ENCODE results near the gene MICAL3.
"Not testable (repeated sequence)": the region's sequence is repeated elsewhere in the genome, so short reads cannot be mapped to it uniquely, and the experiment has no call there.

MICAL3 gene

DNA sequence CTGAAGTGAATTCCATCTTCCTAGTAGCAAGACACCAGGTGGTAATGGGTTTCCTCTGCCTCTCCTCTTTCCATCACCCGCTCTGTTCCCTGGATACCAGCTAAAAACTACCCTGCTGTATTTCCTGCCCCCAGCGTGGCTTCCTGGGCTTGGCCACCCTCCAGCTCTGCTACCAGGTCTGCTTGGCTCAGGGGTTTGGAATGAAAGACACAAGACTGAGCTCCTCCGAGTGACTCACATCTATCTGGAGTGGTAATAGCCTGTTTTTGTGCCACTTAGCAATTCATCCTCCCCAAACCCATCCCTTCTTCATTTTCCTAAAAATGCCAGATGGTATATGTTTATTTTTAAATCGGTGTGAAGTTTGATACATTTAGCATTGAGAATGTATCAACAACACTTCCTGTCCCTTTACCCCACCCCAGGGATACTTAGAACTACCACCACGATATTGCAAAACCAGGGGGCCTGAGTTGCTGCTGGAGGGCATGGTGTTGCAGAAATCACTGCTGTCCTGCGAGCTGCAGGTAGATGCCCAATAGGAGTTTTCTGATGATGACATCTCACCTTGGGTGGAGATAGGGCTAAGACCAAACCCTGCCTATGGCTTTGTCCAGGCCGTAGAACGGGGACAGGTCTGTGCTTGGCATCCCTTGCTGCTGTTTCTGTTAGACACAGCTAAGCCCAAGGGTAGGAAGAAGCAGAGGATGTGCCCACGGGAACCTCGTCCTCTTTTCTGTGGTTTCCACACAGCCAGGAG, 7.5 kb upstream of the MICAL3 start:
- H3K79me2 ChIP-seq (ENCODE audit: low read length) = no peaks in the 10 kb centered on the region
- no peaks in the 10 kb centered on the region for H3K36me3 ChIP-seq (replicated peaks; ENCODE audit: low read depth, low read length)
- H3K9me3 ChIP-seq (ENCODE audit: insufficient read depth, low read length) = no peaks in the 10 kb centered on the region
- H3K27me3 ChIP-seq (ENCODE audit: low read depth, low read length) = peaks cover 11% of the 10 kb centered on the region
- no peak overlapping the region for H3K4me3 ChIP-seq (ENCODE audit: low read length)
- TF ChIP-seq EZH2phosphoT487 (IDR thresholded peaks at IDR 0.05; ENCODE audit: low read depth) = no peak
- TF ChIP-seq, protein P1, sequence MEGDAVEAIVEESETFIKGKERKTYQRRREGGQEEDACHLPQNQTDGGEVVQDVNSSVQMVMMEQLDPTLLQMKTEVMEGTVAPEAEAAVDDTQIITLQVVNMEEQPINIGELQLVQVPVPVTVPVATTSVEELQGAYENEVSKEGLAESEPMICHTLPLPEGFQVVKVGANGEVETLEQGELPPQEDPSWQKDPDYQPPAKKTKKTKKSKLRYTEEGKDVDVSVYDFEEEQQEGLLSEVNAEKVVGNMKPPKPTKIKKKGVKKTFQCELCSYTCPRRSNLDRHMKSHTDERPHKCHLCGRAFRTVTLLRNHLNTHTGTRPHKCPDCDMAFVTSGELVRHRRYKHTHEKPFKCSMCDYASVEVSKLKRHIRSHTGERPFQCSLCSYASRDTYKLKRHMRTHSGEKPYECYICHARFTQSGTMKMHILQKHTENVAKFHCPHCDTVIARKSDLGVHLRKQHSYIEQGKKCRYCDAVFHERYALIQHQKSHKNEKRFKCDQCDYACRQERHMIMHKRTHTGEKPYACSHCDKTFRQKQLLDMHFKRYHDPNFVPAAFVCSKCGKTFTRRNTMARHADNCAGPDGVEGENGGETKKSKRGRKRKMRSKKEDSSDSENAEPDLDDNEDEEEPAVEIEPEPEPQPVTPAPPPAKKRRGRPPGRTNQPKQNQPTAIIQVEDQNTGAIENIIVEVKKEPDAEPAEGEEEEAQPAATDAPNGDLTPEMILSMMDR (IDR thresholded peaks at IDR 0.05; ENCODE audit: low read depth, low read length) = no peak
- no peak overlapping the region for H3K4me2 ChIP-seq (ENCODE audit: low read length)
- no peak overlapping the region for H3K27ac ChIP-seq (ENCODE audit: low read length)
- H3K9ac ChIP-seq (ENCODE audit: low read length) = no peak overlapping the region
- H4K20me1 ChIP-seq (ENCODE audit: insufficient read depth, low read length) = no peaks in the 10 kb centered on the region
- peaks cover 14% of the 10 kb centered on the region for H3K4me1 ChIP-seq (ENCODE audit: low read length)
- H2AFZ ChIP-seq (ENCODE audit: low read depth, low read length) = no peak overlapping the region

DNA sequence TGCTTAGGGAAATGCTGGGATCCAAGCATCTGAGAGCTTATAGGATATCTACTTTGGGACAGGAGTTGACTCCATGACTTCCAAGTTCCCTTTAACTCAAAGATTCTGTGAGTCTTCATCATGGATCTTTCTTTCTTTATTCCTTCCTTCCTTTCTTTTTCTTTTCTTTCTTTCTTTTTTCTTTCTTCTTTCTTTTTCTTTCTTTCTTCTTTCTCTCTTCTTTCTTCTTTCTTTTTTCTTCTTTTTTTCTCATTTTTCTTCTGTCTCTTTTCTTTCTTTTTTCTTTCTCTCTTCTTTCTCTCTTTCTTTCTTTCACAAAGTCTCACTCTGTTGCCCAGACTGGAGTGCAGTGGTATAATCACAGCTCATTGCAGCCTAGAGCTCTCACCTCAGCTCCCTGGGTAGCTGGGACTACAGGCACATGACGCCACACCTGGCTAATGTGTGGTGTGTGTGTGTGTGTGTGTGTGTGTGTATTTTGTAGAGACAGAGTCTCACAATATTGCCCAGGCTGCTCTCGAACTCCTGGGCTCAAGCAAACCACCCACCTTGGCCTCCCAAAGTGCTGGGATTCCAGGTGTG, 5.4 kb upstream of the MICAL3 start:
- Histone ChIP-seq H3K9me3 (ENCODE audit: insufficient read depth, low read length) (no peaks in the 10 kb centered on the region), H3K4me3 (ENCODE audit: low read length) (no peak overlapping the region), H3K36me3 (replicated peaks; ENCODE audit: low read depth, low read length) (no peaks in the 10 kb centered on the region), H3K4me2 (ENCODE audit: low read length) (no peak overlapping the region), H3K9ac (ENCODE audit: low read length) (no peak overlapping the region), H4K20me1 (ENCODE audit: insufficient read depth, low read length) (no peaks in the 10 kb centered on the region), H3K4me1 (ENCODE audit: low read length) (peaks cover 18% of the 10 kb centered on the region), H3K27ac (ENCODE audit: low read length) (no peak overlapping the region), H2AFZ (ENCODE audit: low read depth, low read length) (no peak overlapping the region), H3K27me3 (ENCODE audit: low read depth, low read length) (peaks cover 23% of the 10 kb centered on the region), H3K79me2 (ENCODE audit: low read length) (no peaks in the 10 kb centered on the region)
- TF ChIP-seq EZH2phosphoT487 (IDR thresholded peaks at IDR 0.05; ENCODE audit: low read depth) = no peak
- TF ChIP-seq, protein P1 (IDR thresholded peaks at IDR 0.05; ENCODE audit: low read depth, low read length) = no peak

DNA sequence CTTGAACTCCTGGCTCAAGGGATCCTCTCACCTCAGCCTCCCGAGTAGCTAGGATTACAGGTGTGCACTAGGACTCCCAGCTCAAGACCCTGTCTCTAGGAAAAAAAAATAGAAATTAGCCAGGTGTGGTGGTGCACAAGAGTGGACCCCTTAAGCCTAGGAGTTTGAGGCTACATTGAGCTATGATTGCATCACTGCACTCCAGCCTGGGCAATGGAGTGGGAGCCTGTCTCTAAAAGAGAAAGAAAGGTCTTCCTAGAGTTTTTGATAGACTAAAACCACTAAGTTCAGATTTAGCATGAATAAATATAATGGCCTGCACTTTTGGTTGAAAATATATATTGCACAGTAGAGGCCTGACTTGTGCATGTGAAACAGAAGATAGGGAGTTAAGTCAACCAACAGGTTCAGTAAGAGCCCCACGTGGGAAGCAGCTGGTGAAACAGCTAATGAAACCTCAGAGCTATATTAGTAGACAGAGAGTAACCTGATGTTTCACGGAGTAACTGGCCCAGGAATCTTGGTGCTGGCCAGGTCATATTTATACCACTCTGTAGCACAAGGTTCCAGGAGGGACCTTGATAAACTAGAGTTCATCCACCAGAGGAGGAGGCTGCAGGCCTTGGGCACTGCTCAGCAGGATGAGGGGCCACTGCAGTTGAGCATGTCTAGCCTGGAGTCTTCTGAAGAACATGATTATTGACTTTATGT, 4.6 kb upstream of the MICAL3 start:
- no peaks in the 10 kb centered on the region for H4K20me1 ChIP-seq (ENCODE audit: insufficient read depth, low read length)
- H3K79me2 ChIP-seq (ENCODE audit: low read length) = no peaks in the 10 kb centered on the region
- no peak overlapping the region for H3K9ac ChIP-seq (ENCODE audit: low read length)
- no peaks in the 10 kb centered on the region for H3K9me3 ChIP-seq (ENCODE audit: insufficient read depth, low read length)
- no peak overlapping the region for H3K27ac ChIP-seq (ENCODE audit: low read length)
- peaks cover 19% of the 10 kb centered on the region for H3K4me1 ChIP-seq (ENCODE audit: low read length)
- H3K27me3 ChIP-seq (ENCODE audit: low read depth, low read length) = peaks cover 23% of the 10 kb centered on the region
- no peaks in the 10 kb centered on the region for H3K36me3 ChIP-seq (replicated peaks; ENCODE audit: low read depth, low read length)
- no peak overlapping the region for H3K4me3 ChIP-seq (ENCODE audit: low read length)
- no peak overlapping the region for H2AFZ ChIP-seq (ENCODE audit: low read depth, low read length)
- no peak for TF ChIP-seq EZH2phosphoT487 (IDR thresholded peaks at IDR 0.05; ENCODE audit: low read depth)
- TF ChIP-seq, protein P1 (IDR thresholded peaks at IDR 0.05; ENCODE audit: low read depth, low read length) = no peak
- H3K4me2 ChIP-seq (ENCODE audit: low read length) = no peak overlapping the region

DNA sequence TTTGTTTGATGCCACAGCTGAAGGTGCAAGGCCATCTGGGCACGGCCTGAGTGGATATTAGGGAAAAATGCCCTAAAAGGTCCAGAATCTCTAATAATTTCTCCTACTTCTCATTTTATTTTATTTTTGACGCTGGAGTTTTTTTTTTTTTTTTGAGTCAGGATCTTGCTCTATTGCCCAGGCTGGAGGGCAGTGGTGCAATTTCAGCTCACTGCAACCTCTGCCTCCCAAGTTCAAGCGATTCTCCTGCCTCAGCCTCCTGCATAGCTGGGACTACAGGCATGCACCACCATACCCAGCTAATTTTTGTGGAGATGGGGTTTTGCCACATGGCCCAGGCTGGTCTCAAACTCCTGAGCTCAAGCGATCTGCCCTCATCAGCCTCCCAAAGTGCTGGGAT, 1.5 kb upstream of the MICAL3 start:
- Histone ChIP-seq H3K27me3 (ENCODE audit: low read depth, low read length) (peaks cover 23% of the 10 kb centered on the region), H3K4me1 (ENCODE audit: low read length) (peaks cover 25% of the 10 kb centered on the region)
- H3K4me2 ChIP-seq (ENCODE audit: low read length); H2AFZ ChIP-seq (ENCODE audit: low read depth, low read length); H3K36me3 ChIP-seq (replicated peaks; ENCODE audit: low read depth, low read length); H3K79me2 ChIP-seq (ENCODE audit: low read length); H3K27ac ChIP-seq (ENCODE audit: low read length); H3K9ac ChIP-seq (ENCODE audit: low read length); H3K4me3 ChIP-seq (ENCODE audit: low read length); H4K20me1 ChIP-seq (ENCODE audit: insufficient read depth, low read length); H3K9me3 ChIP-seq (ENCODE audit: insufficient read depth, low read length): not testable (repeated sequence)

Measured in OCI-LY3 (cell line).